Measurements from ENCODE around the gene KRT85. TPM values are rescaled to one million over a fixed set of nuclear protein-coding genes. Genes with fewer than 3 reads are reported as not detected.

Gene KRT85
- total and polyA plus RNA-seq, 2 donors from 2014 or later = 0.58 TPM; not detected in 1

DNA sequence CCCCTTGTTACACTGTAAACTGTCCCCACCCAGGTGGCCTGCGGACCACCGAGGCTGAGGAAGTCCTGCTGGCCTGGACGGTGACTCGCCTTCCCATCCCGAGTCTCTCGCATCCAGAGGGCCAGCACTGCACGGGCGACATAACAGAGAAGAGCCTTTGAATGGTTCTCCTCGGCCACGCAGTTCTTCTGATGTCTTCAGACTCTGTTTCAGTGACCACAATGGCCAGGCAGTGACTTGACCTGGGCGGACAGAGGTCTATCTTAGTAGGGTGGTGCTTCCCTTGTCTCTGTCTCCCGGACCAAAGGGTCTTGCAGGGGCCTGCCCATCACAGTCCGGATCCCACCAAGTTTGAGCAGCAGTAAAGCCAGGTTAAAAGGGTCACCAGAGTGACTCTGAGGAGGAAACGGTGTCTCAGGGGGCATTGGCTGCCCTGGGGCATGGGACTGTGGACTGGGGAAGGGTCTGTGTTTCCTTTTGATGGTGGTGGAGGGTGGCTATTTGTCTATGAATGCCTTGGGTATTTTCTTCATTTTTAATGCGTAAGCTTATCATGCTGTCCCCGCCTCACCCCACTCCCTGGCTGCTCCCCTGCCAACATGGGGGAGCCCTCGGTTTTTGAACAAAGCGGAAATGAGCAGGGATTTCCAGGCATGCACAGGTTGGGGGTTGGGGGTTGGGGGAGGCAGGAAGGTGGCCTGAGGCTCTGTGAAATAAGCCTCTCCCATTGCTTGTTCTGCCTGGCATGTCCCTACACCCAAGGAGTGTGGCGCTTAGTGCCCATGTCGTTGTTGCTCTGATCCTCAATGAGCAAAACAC is 10.3 kb downstream of the KRT85 start:
- Histone ChIP-seq H3K4me1 (ENCODE audit: control insufficient read depth in 2 of 3, insufficient read depth in 2 of 3, low read depth in 1 of 3, low read length in 3 of 3) (no peaks in the 10 kb centered on the region), H3K36me3 (ENCODE audit: control insufficient read depth in 2 of 3, insufficient read depth in 3 of 3, low read length in 3 of 3) (no peaks in the 10 kb centered on the region), H3K27me3 (ENCODE audit: control insufficient read depth, insufficient read depth, low read length) (no peaks in the 10 kb centered on the region), H3K4me3 (ENCODE audit: low read length in 3 of 3) (no peak overlapping the region), H3K9ac (ENCODE audit: low read length in 3 of 3) (no peak overlapping the region), H3K27ac (ENCODE audit: low read depth in 2 of 2, low read length in 2 of 2) (no peak overlapping the region), H3K9me3 (ENCODE audit: control insufficient read depth in 2 of 3, insufficient read depth in 1 of 3, low read length in 3 of 3) (no peaks in the 10 kb centered on the region)
- FAIRE-seq (no peak), DNase-seq (no peak)
- TF ChIP-seq, protein P1, sequence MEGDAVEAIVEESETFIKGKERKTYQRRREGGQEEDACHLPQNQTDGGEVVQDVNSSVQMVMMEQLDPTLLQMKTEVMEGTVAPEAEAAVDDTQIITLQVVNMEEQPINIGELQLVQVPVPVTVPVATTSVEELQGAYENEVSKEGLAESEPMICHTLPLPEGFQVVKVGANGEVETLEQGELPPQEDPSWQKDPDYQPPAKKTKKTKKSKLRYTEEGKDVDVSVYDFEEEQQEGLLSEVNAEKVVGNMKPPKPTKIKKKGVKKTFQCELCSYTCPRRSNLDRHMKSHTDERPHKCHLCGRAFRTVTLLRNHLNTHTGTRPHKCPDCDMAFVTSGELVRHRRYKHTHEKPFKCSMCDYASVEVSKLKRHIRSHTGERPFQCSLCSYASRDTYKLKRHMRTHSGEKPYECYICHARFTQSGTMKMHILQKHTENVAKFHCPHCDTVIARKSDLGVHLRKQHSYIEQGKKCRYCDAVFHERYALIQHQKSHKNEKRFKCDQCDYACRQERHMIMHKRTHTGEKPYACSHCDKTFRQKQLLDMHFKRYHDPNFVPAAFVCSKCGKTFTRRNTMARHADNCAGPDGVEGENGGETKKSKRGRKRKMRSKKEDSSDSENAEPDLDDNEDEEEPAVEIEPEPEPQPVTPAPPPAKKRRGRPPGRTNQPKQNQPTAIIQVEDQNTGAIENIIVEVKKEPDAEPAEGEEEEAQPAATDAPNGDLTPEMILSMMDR (IDR thresholded peaks at IDR 0.05; ENCODE audit: borderline replicate concordance, extremely low read depth, insufficient read depth) = no peak
- intact Hi-C loops (cut with DNase I) = no loop called here

DNA sequence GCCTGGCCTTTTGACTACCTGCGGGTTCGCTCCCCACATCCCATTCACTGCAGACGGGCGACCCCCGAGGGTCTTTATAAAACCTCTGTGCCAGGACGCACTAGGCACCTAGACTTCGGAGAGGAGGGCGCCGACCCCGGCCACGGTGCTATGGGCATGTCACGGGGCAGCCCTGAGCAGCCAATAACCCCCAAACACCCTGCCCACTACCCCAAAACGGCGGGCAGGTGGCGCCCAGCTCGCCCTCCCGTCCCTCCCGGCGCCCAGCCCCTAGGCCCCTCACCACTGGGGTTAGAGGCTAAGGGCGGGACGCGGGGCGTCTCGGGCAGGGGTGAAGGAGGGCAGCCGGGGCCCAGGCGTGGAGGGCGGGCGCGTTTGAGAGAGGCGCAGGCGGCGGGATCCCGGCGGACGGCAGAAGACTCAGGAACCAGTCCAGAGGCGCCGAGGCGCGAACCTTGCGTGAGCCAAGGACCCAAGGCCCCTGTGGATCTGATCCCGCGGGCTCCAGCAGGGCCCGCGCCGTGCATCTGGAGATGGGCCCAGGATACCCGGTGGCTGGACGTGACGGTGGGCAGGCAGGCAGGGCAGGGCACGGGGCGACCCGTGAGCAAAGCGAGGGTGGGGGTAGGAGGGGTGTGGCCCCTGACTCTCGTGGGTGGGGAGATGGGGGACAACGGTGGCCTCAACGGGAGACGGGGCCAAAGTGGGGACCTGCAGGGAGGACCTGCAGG is 11.1 kb downstream of the KRT85 start:
- TF ChIP-seq, protein P1 (IDR thresholded peaks at IDR 0.05; ENCODE audit: borderline replicate concordance, extremely low read depth, insufficient read depth) = no peak
- Histone ChIP-seq H3K27ac (ENCODE audit: low read depth in 2 of 2, low read length in 2 of 2) (no peak overlapping the region), H3K9me3 (ENCODE audit: control insufficient read depth in 2 of 3, insufficient read depth in 1 of 3, low read length in 3 of 3) (no peaks in the 10 kb centered on the region), H3K9ac (ENCODE audit: low read length in 3 of 3) (no peak overlapping the region), H3K4me3 (ENCODE audit: low read length in 3 of 3) (no peak overlapping the region), H3K4me1 (ENCODE audit: control insufficient read depth in 2 of 3, insufficient read depth in 2 of 3, low read depth in 1 of 3, low read length in 3 of 3) (no peaks in the 10 kb centered on the region), H3K36me3 (ENCODE audit: control insufficient read depth in 2 of 3, insufficient read depth in 3 of 3, low read length in 3 of 3) (no peaks in the 10 kb centered on the region), H3K27me3 (ENCODE audit: control insufficient read depth, insufficient read depth, low read length) (no peaks in the 10 kb centered on the region)
- intact Hi-C loops (cut with DNase I) = no loop called here
- FAIRE-seq (no peak), DNase-seq (no peak)

DNA sequence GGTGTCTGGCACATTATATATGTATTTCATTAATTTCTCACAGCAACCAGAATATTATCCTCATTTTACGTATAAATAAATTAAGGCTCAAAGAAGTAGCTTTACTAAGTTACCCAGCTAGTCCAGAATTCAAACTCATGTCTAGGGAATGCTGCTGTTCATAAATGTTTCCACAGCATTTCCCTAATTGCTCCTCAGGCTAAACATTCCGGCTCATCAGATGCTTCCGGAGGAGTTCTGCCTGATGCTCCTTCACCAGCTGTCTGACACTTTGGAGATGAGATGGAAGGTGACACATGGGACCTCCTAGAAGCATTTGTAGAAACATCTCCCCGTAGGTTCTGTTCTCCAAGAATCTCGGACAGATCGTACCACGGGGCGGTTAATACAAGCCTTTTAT is 12.1 kb downstream of the KRT85 start:
- DNase-seq (no peak), FAIRE-seq (no peak)
- TF ChIP-seq, protein P1 (IDR thresholded peaks at IDR 0.05; ENCODE audit: borderline replicate concordance, extremely low read depth, insufficient read depth) = no peak
- H3K9ac ChIP-seq (ENCODE audit: low read length in 3 of 3) = no peak overlapping the region
- no peaks in the 10 kb centered on the region for H3K9me3 ChIP-seq (ENCODE audit: control insufficient read depth in 2 of 3, insufficient read depth in 1 of 3, low read length in 3 of 3)
- H3K4me1 ChIP-seq (ENCODE audit: control insufficient read depth in 2 of 3, insufficient read depth in 2 of 3, low read depth in 1 of 3, low read length in 3 of 3) = no peaks in the 10 kb centered on the region
- intact Hi-C loops (cut with DNase I) = no loop called here
- no peaks in the 10 kb centered on the region for H3K27me3 ChIP-seq (ENCODE audit: control insufficient read depth, insufficient read depth, low read length)
- no peak overlapping the region for H3K4me3 ChIP-seq (ENCODE audit: low read length in 3 of 3)
- H3K27ac ChIP-seq (ENCODE audit: low read depth in 2 of 2, low read length in 2 of 2) = no peak overlapping the region
- H3K36me3 ChIP-seq (ENCODE audit: control insufficient read depth in 2 of 3, insufficient read depth in 3 of 3, low read length in 3 of 3) = no peaks in the 10 kb centered on the region

Data from kidney (tissue), 14 donors.